ENCODE measurements around the gene TP53INP2.
"Not testable (repeated sequence)": the region's sequence is repeated elsewhere in the genome, so short reads cannot be mapped to it uniquely, and the experiment has no call there.

Gene TP53INP2

DNA sequence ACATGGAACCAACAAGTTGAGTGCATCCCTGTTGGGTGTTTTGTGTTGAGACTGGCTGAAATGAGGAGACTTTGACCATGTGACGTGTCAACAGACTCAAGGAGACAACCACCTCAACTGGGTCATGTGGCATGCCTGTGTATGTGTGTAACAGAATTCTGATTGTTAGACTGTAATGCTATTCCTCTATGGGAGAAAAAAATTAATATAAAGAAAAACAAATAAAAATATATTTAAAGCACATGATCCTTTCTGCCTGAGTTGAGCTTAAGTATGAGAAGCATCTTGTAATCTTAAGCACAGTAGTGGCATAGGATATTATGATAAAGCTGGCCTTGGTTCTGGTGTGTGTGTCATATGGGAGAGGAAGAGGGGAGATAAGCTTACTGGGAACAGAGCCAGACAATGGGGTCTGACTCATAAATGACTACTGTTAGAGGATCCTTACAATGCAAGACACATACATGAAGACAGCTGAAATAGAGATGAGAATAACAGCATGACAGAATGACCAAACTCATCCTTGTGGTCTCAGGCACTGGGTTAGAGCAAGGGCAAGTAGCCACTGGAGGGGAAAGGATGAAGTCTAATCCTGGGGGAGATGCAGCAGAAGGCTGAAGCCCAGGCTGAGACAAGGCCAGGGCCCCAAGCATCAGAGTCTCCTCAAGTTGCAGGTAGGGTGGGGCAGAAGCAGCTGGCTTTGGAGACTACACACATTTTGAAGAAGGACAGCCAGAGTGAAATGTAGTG is 9.2 kb downstream of the TP53INP2 start:
- no CpG with 5 or more reads among the region's 1 CpG for WGBS, 2 experiments (ENCODE audit: insufficient coverage in 2 of 2)
- Histone ChIP-seq H3K27ac (ENCODE audit: low read depth, low read length, severe bottlenecking) (peak overlapping the region; percentile 74), H3K4me3 (ENCODE audit: extremely low read depth, insufficient read depth, low read length, poor library complexity, severe bottlenecking) (no peak overlapping the region), H3K4me1 (ENCODE audit: control insufficient read depth, insufficient read depth, low read length, poor library complexity, severe bottlenecking) (peaks cover 23% of the 10 kb centered on the region), H3K36me3 (ENCODE audit: control insufficient read depth, insufficient read depth, low read length) (peaks cover 59% of the 10 kb centered on the region), H3K9me3 (ENCODE audit: control insufficient read depth, low read length) (no peaks in the 10 kb centered on the region)

- H3K9me3 ChIP-seq (ENCODE audit: control insufficient read depth, low read length); H3K4me3 ChIP-seq (ENCODE audit: extremely low read depth, insufficient read depth, low read length, poor library complexity, severe bottlenecking): not testable (repeated sequence)
- Histone ChIP-seq H3K27ac (ENCODE audit: low read depth, low read length, severe bottlenecking) (peak overlapping the region; percentile 74), H3K36me3 (ENCODE audit: control insufficient read depth, insufficient read depth, low read length) (peaks cover 61% of the 10 kb centered on the region), H3K4me1 (ENCODE audit: control insufficient read depth, insufficient read depth, low read length, poor library complexity, severe bottlenecking) (peaks cover 21% of the 10 kb centered on the region)
- WGBS, 2 experiments (ENCODE audit: insufficient coverage in 2 of 2) = 95 to 96% methylated on average over 9 to 10 of the region's 10 CpGs
These were observed 9.9 kb downstream of the TP53INP2 start for GRCh38 chr20:34713944-34714515.

DNA sequence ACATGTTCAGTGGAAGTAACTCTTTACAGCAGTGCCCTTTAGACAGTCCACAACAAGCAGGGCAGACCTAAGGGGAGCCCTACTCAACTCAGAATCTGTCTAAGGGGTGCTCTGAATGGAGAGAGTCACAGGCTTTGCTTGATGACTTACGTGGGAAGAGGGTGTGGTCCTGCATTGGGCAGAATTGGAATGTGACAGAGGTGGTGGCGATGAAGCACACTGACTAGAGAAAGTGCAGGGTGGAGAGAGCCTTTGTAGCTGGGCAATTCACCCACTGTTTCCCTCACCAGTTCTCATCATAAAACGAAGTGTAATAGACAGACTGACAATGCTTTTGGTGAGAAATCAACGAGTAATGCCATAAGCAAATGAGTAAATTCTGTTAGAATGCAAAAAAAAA is 11.2 kb downstream of the TP53INP2 start:
- Histone ChIP-seq H3K27ac (ENCODE audit: low read depth, low read length, severe bottlenecking) (no peak overlapping the region), H3K4me3 (ENCODE audit: extremely low read depth, insufficient read depth, low read length, poor library complexity, severe bottlenecking) (no peak overlapping the region), H3K4me1 (ENCODE audit: control insufficient read depth, insufficient read depth, low read length, poor library complexity, severe bottlenecking) (peaks cover 18% of the 10 kb centered on the region), H3K36me3 (ENCODE audit: control insufficient read depth, insufficient read depth, low read length) (peaks cover 69% of the 10 kb centered on the region), H3K9me3 (ENCODE audit: control insufficient read depth, low read length) (no peaks in the 10 kb centered on the region)
- WGBS, 2 experiments (ENCODE audit: insufficient coverage in 2 of 2) = 94 to 100% methylated on average over 2 of the region's 4 CpGs

GRCh38 chr20:34716921-34717229 is 12.7 kb downstream of the TP53INP2 start:
- peaks cover 65% of the 10 kb centered on the region for H3K36me3 ChIP-seq (ENCODE audit: control insufficient read depth, insufficient read depth, low read length)
- H3K9me3 ChIP-seq (ENCODE audit: control insufficient read depth, low read length) = no peaks in the 10 kb centered on the region
- H3K4me1 ChIP-seq (ENCODE audit: control insufficient read depth, insufficient read depth, low read length, poor library complexity, severe bottlenecking) = peaks cover 17% of the 10 kb centered on the region
- no peak overlapping the region for H3K27ac ChIP-seq (ENCODE audit: low read depth, low read length, severe bottlenecking)
- 100% methylated on average over 2 of the region's 2 CpGs; no CpG with 5 or more reads in 1 of the 2 experiments for WGBS, 2 experiments (ENCODE audit: insufficient coverage in 2 of 2)
- H3K4me3 ChIP-seq (ENCODE audit: extremely low read depth, insufficient read depth, low read length, poor library complexity, severe bottlenecking) = no peak overlapping the region

GRCh38 chr20:34717230-34718095 is 13.3 kb downstream of the TP53INP2 start:
- H3K4me3 ChIP-seq (ENCODE audit: extremely low read depth, insufficient read depth, low read length, poor library complexity, severe bottlenecking) = no peak overlapping the region
- peaks cover 61% of the 10 kb centered on the region for H3K36me3 ChIP-seq (ENCODE audit: control insufficient read depth, insufficient read depth, low read length)
- H3K27ac ChIP-seq (ENCODE audit: low read depth, low read length, severe bottlenecking) = no peak overlapping the region
- H3K9me3 ChIP-seq (ENCODE audit: control insufficient read depth, low read length) = no peaks in the 10 kb centered on the region
- H3K4me1 ChIP-seq (ENCODE audit: control insufficient read depth, insufficient read depth, low read length, poor library complexity, severe bottlenecking) = peaks cover 16% of the 10 kb centered on the region
- WGBS, 2 experiments (ENCODE audit: insufficient coverage in 2 of 2) = 100% methylated on average over 3 to 4 of the region's 9 CpGs

DNA sequence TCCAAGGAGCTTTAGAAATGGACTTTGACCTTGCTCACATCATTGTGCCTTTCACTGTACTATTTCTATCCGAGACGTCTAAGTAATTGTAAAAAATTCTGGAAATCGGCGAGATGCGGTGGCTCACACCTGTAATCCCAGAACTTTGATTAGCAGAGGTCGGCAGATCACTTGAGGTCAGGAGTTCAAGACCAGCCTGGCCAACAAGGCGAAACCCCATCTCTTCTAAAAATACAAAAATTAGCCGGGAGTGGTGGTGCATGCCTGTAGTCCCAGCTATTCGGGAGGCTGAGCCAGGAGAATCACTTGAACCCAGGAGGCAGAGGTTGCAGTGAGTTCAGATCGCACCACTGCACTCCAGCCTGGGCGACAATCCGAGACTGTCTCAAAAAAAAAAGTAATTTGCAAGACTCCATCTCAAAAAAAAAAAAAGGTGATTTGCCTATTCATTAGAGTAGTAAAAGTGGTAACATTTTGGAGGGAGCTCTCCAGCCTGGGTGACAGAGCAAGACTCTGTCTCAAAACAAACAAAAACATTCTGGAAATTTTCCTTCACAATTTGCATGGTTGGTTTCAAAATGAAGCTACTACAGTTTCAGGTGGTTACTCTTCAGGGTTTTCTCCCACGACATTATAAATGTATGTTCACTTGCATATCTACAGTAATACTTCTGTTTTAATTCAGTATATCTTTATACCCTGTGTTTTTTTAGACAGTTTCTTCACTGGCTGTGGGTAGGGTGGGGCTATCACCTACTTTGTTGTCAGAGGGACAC is 15.3 kb downstream of the TP53INP2 start:
- H3K4me1 ChIP-seq (ENCODE audit: control insufficient read depth, insufficient read depth, low read length, poor library complexity, severe bottlenecking); H3K4me3 ChIP-seq (ENCODE audit: extremely low read depth, insufficient read depth, low read length, poor library complexity, severe bottlenecking); H3K9me3 ChIP-seq (ENCODE audit: control insufficient read depth, low read length); H3K27ac ChIP-seq (ENCODE audit: low read depth, low read length, severe bottlenecking): not testable (repeated sequence)
- WGBS, 2 experiments (ENCODE audit: insufficient coverage in 2 of 2) = 95 to 97% methylated on average over 6 to 9 of the region's 13 CpGs
- H3K36me3 ChIP-seq (ENCODE audit: control insufficient read depth, insufficient read depth, low read length) = peaks cover 64% of the 10 kb centered on the region

- Histone ChIP-seq H3K36me3 (ENCODE audit: control insufficient read depth, insufficient read depth, low read length) (peaks cover 64% of the 10 kb centered on the region), H3K4me1 (ENCODE audit: control insufficient read depth, insufficient read depth, low read length, poor library complexity, severe bottlenecking) (no peaks in the 10 kb centered on the region), H3K4me3 (ENCODE audit: extremely low read depth, insufficient read depth, low read length, poor library complexity, severe bottlenecking) (no peak overlapping the region), H3K9me3 (ENCODE audit: control insufficient read depth, low read length) (no peaks in the 10 kb centered on the region), H3K27ac (ENCODE audit: low read depth, low read length, severe bottlenecking) (no peak overlapping the region)
- 100% methylated on average over 2 of the region's 2 CpGs; no CpG with 5 or more reads in 1 of the 2 experiments for WGBS, 2 experiments (ENCODE audit: insufficient coverage in 2 of 2)
These were observed 16.1 kb downstream of the TP53INP2 start for GRCh38 chr20:34720266-34720665.

DNA sequence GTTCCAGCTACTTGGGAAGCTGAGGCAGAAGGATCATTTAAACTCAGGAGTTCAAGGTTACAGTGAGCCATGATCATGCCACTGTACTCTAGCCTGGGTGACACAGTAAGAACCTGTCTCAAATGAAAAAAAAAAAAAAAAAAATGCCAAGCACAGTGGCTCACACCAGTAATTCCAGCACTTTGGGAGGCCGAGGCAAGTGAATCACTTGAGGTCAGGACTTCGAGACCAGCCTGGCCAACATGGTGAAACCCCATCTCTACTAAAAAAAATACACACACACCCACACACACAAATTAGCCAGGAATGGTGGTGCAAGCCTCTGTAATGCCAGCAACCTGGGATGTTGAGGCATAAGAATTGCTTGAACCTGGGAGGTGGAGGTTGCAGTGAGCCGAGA is 18.4 kb downstream of the TP53INP2 start:
- not testable (repeated sequence) for H3K9me3 ChIP-seq (ENCODE audit: control insufficient read depth, low read length); H3K4me3 ChIP-seq (ENCODE audit: extremely low read depth, insufficient read depth, low read length, poor library complexity, severe bottlenecking); H3K4me1 ChIP-seq (ENCODE audit: control insufficient read depth, insufficient read depth, low read length, poor library complexity, severe bottlenecking); H3K27ac ChIP-seq (ENCODE audit: low read depth, low read length, severe bottlenecking)
- H3K36me3 ChIP-seq (ENCODE audit: control insufficient read depth, insufficient read depth, low read length) = peaks cover 76% of the 10 kb centered on the region
- 100% methylated on average over 3 of the region's 3 CpGs; no CpG with 5 or more reads in 1 of the 2 experiments for WGBS, 2 experiments (ENCODE audit: insufficient coverage in 2 of 2)

DNA sequence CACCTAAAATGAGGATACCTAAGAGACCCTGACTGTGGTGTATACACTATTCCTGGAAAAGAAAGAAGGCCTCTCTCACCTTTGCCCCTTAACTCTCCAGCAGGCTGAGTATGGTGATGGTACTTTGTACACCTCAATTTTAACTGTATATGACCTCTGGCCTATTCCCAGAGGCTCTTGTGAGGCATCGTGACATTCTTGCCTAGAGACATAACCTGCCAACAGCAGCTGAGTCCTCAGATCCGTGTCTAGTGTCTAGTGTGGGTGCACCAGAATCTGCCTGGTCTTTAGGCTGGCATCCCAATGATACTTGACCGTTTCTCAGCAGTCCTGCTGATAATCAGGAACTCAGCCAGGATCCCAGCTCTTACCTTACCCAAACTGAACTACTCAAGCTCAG is 20.0 kb downstream of the TP53INP2 start:
- no peaks in the 10 kb centered on the region for H3K9me3 ChIP-seq (ENCODE audit: control insufficient read depth, low read length)
- WGBS, 2 experiments (ENCODE audit: insufficient coverage in 2 of 2) = 95 to 100% methylated on average over 2 to 3 of the region's 3 CpGs
- no peaks in the 10 kb centered on the region for H3K4me1 ChIP-seq (ENCODE audit: control insufficient read depth, insufficient read depth, low read length, poor library complexity, severe bottlenecking)
- no peak overlapping the region for H3K4me3 ChIP-seq (ENCODE audit: extremely low read depth, insufficient read depth, low read length, poor library complexity, severe bottlenecking)
- peaks cover 74% of the 10 kb centered on the region for H3K36me3 ChIP-seq (ENCODE audit: control insufficient read depth, insufficient read depth, low read length)
- H3K27ac ChIP-seq (ENCODE audit: low read depth, low read length, severe bottlenecking) = no peak overlapping the region

DNA sequence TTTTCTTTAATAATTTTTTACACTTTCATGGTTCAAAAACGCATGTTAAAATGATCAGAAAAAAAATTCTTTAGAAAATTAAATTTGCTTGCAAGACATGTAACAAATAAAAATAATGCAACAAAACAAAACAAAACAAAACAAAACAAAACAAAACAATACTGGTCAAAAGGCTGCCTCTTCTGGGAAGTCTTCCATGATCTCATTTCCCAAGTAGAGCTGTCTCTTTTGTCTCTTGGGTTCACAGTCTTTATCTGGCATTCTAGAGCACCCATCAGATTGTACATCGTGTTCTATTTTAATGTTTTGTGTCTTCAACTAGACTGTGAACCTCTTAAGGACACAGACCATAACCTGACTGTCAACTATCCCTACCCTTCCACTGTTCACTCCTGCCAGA is 25.3 kb downstream of the TP53INP2 start:
- no peak overlapping the region for H3K27ac ChIP-seq (ENCODE audit: low read depth, low read length, severe bottlenecking)
- no peaks in the 10 kb centered on the region for H3K4me1 ChIP-seq (ENCODE audit: control insufficient read depth, insufficient read depth, low read length, poor library complexity, severe bottlenecking)
- H3K9me3 ChIP-seq (ENCODE audit: control insufficient read depth, low read length) = no peaks in the 10 kb centered on the region
- no peak overlapping the region for H3K4me3 ChIP-seq (ENCODE audit: extremely low read depth, insufficient read depth, low read length, poor library complexity, severe bottlenecking)
- WGBS, 2 experiments (ENCODE audit: insufficient coverage in 2 of 2) = 100% methylated on average over 1 of the region's 2 CpGs
- H3K36me3 ChIP-seq (ENCODE audit: control insufficient read depth, insufficient read depth, low read length) = peaks cover 73% of the 10 kb centered on the region

All from mesodermal cell (in vitro differentiated cells).